GM12875 (cell line): Measurements from ENCODE around the gene LY6G6C.

Source experiments
- H3K4me3 ChIP-seq: one replicate; pipeline ENCODE4 v1.5.1; 2011; ENCODE audit warnings: low read depth, low read length, control low read depth
- CTCF ChIP-seq: IDR thresholded peaks from 2 replicates; pipeline ENCODE4 v1.5.1; 2011; ENCODE audit warnings: low read depth, mild to moderate bottlenecking, control low read depth, inconsistent platforms, low read length, moderate library complexity, borderline replicate concordance; ENCODE audit not compliant: insufficient read depth

Gene LY6G6C

DNA sequence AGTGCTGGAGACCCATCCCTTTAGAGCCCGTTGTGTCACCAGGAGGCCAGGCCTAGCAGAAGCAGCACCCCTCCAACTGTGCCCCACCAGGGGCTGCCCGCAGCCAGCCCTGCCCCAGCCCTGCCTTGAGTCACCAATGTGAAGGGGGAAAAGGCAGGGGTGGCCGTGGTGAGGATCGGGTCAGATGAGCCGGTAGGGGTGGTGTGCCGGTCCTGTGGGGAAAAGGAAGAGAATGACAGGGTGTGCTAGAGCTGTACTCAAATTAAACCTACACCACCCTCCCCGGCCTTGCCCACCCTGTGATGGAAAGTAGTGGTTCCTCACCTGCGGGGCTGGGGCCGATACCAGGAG, 44.0 kb upstream of the LY6G6C start:
- TF ChIP-seq CTCF = no peak
- no peak overlapping the region for H3K4me3 ChIP-seq

GRCh38 chr6:31764198-31764597, 42.7 kb upstream of the LY6G6C start:
- TF ChIP-seq CTCF = no peak
- H3K4me3 ChIP-seq = no peak overlapping the region

DNA sequence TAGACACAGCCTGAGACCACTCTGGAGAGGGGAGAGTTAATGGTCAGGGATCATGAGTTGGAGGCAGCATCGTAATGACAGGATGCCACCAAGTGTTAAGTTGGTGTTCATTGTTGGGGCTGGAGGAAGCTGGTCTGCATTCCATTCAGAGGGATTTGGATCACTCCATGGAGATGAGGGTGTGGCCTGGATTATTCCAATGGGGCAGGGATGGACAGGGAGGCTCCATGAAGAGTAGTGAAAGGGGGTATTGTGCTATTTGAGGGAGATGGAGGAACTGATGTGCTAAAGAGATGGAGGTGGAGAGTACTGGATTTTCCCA, 42.0 kb upstream of the LY6G6C start:
- TF ChIP-seq CTCF = no peak
- H3K4me3 ChIP-seq = no peak overlapping the region

DNA sequence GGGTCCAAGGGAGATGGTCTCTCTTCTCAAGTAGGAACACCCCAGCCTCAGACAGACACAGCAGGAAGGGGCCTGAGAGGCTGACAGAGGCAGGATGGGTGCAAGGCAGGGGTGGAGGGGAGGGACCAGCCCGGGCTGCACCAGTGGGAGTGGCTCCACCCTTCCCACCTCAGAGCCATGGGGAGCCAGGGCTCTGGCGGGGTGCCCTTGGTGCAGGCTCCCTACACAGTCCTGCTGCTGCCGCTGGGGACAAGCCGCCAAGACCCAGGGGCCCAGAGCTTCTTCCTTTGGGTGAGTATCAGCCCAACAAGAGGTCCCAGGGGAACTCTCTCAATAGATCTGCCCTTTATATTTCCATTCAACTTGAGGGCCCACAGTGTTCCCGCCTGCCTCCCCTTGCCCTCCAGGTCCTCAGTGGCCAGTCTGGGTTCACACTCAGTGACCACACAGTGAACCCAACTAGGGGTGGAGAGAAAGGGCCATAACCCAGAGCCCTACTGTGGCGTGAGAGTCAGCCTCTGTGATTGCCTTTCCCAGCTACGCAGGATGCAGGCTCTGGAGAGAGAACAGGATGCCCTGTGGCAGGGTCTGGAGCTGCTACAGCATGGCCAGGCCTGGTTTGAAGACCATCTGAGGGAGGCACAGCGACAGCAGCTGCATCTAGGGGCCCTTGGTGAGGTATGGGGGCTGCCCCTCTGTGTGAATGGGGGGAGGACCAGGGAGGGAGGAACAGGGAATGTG, 41.5 kb upstream of the LY6G6C start:
- no peak overlapping the region for H3K4me3 ChIP-seq
- TF ChIP-seq CTCF = no peak

DNA sequence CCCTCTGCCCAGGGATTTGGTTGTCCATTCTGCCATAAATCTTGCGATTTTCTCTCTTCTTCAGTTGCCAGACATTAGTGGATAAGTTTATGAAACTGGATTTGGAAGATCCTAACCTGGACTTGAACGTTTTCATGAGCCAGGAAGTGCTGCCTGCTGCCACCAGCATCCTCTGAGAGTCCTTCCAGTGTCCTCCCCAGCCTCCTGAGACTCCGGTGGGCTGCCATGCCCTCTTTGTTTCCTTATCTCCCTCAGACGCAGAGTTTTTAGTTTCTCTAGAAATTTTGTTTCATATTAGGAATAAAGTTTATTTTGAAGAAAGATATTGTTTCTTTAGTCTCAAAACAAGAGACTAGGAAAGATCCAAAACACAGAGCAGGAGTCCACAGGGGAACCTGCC, 40.8 kb upstream of the LY6G6C start, which contains the start of gene SAPCD1:
Gene SAPCD1 (plus strand): TSS at position 301 of the 400 bp plus-strand sequence. CDS start 399 bp downstream, outside the sequence.
- TF ChIP-seq CTCF = no peak
- no peak within 1 kb of the TSS for H3K4me3 ChIP-seq

- no peak overlapping the region for H3K4me3 ChIP-seq
Measured at GRCh38 chr6:31761343-31761742, 39.8 kb upstream of the LY6G6C start.

GRCh38 chr6:31760790-31761189, 39.2 kb upstream of the LY6G6C start:
- TF ChIP-seq CTCF = no peak
- H3K4me3 ChIP-seq = no peak overlapping the region

More at GRCh38 chr6:31761343-31761742, 39.8 kb upstream of the LY6G6C start:
- no peak for TF ChIP-seq CTCF
